OCI-LY3 (cell line): ENCODE measurements around the gene TBCCD1.

ENCODE experiments used
- H2AFZ ChIP-seq: fragments of 200-600, 300-600 bp; shearing (Covaris generic); 2 replicates; pipeline ENCODE4 v1.6.0; 2014; ENCODE audit warnings: antibody characterized with exemption, low read depth, low read length
- H3K27ac ChIP-seq: fragments of 200-600, 300-600 bp; sonication (generic); 2 replicates; pipeline ENCODE4 v1.5.1; 2014; ENCODE audit warnings: mild to moderate bottlenecking, low read length, moderate library complexity, mixed read lengths
- H3K27me3 ChIP-seq: fragments of 200-600, 300-600 bp; sonication (generic); 2 replicates; pipeline ENCODE4 v1.6.1; 2014; ENCODE audit warnings: low read depth, low read length, mixed read lengths
- H3K36me3 ChIP-seq: fragments of 200-600, 300-600 bp; sonication (generic); replicated peaks from 2 replicates; pipeline ENCODE3; 2014; ENCODE audit warnings: low read depth, low read length, mixed read lengths
- H3K4me1 ChIP-seq: fragments of 300-600, 200-600 bp; sonication (generic); 2 replicates; pipeline ENCODE4 v1.6.1; 2014; ENCODE audit warnings: low read length, mixed read lengths
- H3K4me2 ChIP-seq: fragments of 200-600, 300-600 bp; sonication (generic); 2 replicates; pipeline ENCODE4 v1.6.1; 2014; ENCODE audit warnings: low read length, mixed read lengths
- H3K4me3 ChIP-seq: fragments of 300-600, 200-600 bp; sonication (generic); 2 replicates; pipeline ENCODE4 v1.5.1; 2014; ENCODE audit warnings: antibody characterized with exemption, mild to moderate bottlenecking, low read length, moderate library complexity
- H3K79me2 ChIP-seq: fragments of 300-600, 200-600 bp; shearing (Covaris generic); 2 replicates; pipeline ENCODE4 v1.6.1; 2014; ENCODE audit warnings: mild to moderate bottlenecking, low read length, mixed read lengths
- H3K9ac ChIP-seq: fragments of 300-600, 200-600 bp; shearing (Covaris generic); 2 replicates; pipeline ENCODE4 v1.6.0; 2014; ENCODE audit warnings: mild to moderate bottlenecking, low read length, moderate library complexity
- H3K9me3 ChIP-seq: fragments of 200-600, 300-600 bp; shearing (Covaris generic); 2 replicates; pipeline ENCODE4 v1.6.1; 2014; ENCODE audit warnings: low read length, mixed read lengths; ENCODE audit not compliant: insufficient read depth
- H4K20me1 ChIP-seq: fragments of 200-600, 300-600 bp; sonication (generic); 2 replicates; pipeline ENCODE4 v1.6.1; 2016; ENCODE audit warnings: low read length, mixed read lengths; ENCODE audit not compliant: insufficient read depth
- EZH2phosphoT487 ChIP-seq: fragments of 200-600 bp; shearing (Covaris generic); IDR thresholded peaks from 2 replicates; pipeline ENCODE4 v1.6.1; 2018; ENCODE audit warnings: antibody characterized with exemption, mixed run types, low read depth
- TF ChIP-seq, protein P1 (sequence below): fragments of 200-600, 300-600 bp; sonication (generic); IDR thresholded peaks from 2 replicates; pipeline ENCODE4 v1.5.1; 2014; ENCODE audit warnings: antibody characterized with exemption, low read length, low read depth

TBCCD1 gene

DNA sequence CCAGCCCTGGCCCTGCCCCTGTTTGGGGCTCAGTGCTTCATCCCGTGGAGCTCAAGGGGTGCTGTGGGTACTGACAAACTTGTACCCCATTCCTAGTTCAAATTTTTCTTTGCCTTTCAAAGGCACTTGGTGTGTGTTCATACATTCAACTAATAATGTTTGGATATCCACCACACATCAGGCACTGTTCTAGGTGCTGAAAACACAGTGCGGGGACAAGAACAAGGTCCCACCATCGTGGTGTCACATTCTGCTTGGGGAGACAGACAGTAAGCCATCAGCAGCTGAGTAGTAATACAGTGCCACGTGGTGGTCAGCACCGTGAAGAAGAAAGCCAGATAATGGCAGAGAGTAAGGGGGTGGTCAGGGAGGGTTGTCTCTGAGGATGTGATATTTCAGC is 55.4 kb downstream of the TBCCD1 start:
- H2AFZ ChIP-seq = no peak overlapping the region
- H3K36me3 ChIP-seq = no peaks in the 10 kb centered on the region
- peak overlapping the region; percentile 70 for H3K4me2 ChIP-seq
- no peaks in the 10 kb centered on the region for H3K79me2 ChIP-seq
- peak overlapping the region; percentile 30; the same call in 1 of the 2 replicates for H3K4me3 ChIP-seq
- TF ChIP-seq EZH2phosphoT487 = no peak
- TF ChIP-seq, protein P1, sequence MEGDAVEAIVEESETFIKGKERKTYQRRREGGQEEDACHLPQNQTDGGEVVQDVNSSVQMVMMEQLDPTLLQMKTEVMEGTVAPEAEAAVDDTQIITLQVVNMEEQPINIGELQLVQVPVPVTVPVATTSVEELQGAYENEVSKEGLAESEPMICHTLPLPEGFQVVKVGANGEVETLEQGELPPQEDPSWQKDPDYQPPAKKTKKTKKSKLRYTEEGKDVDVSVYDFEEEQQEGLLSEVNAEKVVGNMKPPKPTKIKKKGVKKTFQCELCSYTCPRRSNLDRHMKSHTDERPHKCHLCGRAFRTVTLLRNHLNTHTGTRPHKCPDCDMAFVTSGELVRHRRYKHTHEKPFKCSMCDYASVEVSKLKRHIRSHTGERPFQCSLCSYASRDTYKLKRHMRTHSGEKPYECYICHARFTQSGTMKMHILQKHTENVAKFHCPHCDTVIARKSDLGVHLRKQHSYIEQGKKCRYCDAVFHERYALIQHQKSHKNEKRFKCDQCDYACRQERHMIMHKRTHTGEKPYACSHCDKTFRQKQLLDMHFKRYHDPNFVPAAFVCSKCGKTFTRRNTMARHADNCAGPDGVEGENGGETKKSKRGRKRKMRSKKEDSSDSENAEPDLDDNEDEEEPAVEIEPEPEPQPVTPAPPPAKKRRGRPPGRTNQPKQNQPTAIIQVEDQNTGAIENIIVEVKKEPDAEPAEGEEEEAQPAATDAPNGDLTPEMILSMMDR = no peak
- H3K27me3 ChIP-seq = no peaks in the 10 kb centered on the region
- H3K9ac ChIP-seq = peak overlapping the region; percentile 73
- H4K20me1 ChIP-seq = no peaks in the 10 kb centered on the region
- H3K4me1 ChIP-seq = peaks cover 80% of the 10 kb centered on the region
- no peaks in the 10 kb centered on the region for H3K9me3 ChIP-seq
- H3K27ac ChIP-seq = peak overlapping the region; percentile 96

DNA sequence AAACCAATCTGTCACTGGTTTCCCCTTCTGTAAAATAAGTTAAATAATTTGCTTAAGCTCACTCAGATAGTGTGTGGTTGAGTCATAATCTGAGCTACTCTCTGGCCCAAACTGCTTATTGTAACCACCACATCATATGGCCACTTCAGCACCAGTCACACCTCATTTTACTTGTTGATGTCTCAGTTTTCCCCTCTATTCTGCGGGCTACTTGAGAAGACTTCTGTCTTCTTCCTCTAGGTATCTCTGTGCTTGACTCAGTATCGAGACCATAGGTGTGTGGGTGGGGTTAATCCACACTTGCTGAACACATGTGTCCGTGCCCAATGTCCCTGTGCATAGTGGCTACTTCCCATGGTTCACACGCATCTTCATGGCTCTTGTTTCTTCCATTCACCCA is 55.9 kb downstream of the TBCCD1 start:
- Histone ChIP-seq H3K4me1 (peaks cover 76% of the 10 kb centered on the region), H4K20me1 (no peaks in the 10 kb centered on the region), H3K4me2 (peak overlapping the region; percentile 87), H3K4me3 (peak overlapping the region; percentile 61; the same call in 1 of the 2 replicates), H2AFZ (no peak overlapping the region), H3K27ac (peak overlapping the region; percentile 96), H3K9ac (peak overlapping the region; percentile 80), H3K36me3 (no peaks in the 10 kb centered on the region), H3K9me3 (no peaks in the 10 kb centered on the region), H3K79me2 (no peaks in the 10 kb centered on the region), H3K27me3 (no peaks in the 10 kb centered on the region)
- no peak for TF ChIP-seq EZH2phosphoT487
- TF ChIP-seq, protein P1 = no peak

DNA sequence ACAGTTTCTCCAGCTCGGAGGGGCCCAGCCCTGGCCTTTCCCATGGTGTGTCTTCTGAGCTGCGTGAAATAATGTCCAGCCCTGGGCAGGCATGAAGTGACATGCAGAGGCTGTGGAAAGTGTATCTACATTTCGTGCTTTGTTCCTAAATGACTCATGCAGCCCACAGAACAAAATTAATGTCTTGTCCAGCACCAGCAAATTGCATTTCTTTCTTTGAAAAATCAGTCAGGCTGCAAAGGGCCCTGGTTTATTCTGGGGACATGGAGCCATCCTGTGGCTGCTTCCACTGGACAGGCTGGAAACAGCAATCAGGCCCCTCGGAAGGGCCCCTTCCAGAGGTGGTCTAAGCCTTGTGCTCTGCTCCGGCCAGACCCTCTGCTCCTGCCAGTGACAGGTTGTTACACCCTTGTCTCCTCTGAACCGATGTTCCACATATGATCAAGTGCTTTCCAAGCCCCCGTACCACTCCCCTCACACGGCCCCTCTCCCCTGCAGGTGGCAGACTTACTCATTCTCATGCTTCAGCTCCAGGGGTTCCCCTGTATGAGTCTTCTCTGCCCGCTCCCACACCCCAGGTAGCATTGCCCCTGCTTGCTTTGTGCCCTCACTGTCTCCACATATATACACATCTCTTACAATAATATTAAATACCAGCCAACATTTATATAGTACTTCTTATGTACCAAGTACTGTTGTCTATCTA is 56.6 kb downstream of the TBCCD1 start:
- no peaks in the 10 kb centered on the region for H3K79me2 ChIP-seq
- H3K9me3 ChIP-seq = no peaks in the 10 kb centered on the region
- no peak for TF ChIP-seq EZH2phosphoT487
- TF ChIP-seq, protein P1 = peak; percentile 77
- peak overlapping the region; percentile 80 for H3K9ac ChIP-seq
- H3K27ac ChIP-seq = peak overlapping the region; percentile 96
- H4K20me1 ChIP-seq = no peaks in the 10 kb centered on the region
- peak overlapping the region; percentile 61 for H3K4me3 ChIP-seq
- H3K4me2 ChIP-seq = peak overlapping the region; percentile 87
- H3K36me3 ChIP-seq = no peaks in the 10 kb centered on the region
- H3K27me3 ChIP-seq = no peaks in the 10 kb centered on the region
- peaks cover 75% of the 10 kb centered on the region for H3K4me1 ChIP-seq
- no peak overlapping the region for H2AFZ ChIP-seq

DNA sequence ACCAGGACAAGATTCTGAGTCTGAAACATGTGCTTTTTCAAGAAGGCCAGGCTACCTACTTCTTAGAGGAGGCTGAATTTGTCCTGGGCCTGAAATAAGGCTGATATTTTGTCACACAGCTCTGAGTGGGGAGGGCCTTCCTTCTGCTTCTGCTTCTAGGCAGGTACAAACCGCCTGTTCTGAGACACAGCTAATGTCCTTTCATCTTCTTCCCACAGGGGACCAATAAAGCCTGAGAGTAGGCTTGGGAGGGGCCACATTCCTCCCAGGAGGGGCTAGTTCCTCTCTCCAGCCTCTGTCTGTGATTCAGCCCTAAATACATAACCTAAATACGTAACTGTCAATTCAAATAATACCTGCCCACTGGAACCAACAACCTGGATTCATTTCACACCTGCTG is 57.7 kb downstream of the TBCCD1 start:
- peak overlapping the region; percentile 87 for H3K4me2 ChIP-seq
- TF ChIP-seq, protein P1 = no peak
- TF ChIP-seq EZH2phosphoT487 = no peak
- H3K36me3 ChIP-seq = no peaks in the 10 kb centered on the region

More for the DNA sequence above, 57.7 kb downstream of the TBCCD1 start:
- peak overlapping the region; percentile 44 for H2AFZ ChIP-seq
- H3K4me1 ChIP-seq = peaks cover 69% of the 10 kb centered on the region
- H3K27me3 ChIP-seq = no peaks in the 10 kb centered on the region
- H4K20me1 ChIP-seq = no peaks in the 10 kb centered on the region
- H3K9ac ChIP-seq = peak overlapping the region; percentile 80
- no peaks in the 10 kb centered on the region for H3K79me2 ChIP-seq
- no peak overlapping the region for H3K4me3 ChIP-seq
- no peaks in the 10 kb centered on the region for H3K9me3 ChIP-seq
- H3K27ac ChIP-seq = peak overlapping the region; percentile 96
